DMS153 (cell line): ENCODE measurements around the gene BCAR3.
"Not testable (repeated sequence)": the region's sequence is repeated elsewhere in the genome, so short reads cannot be mapped to it uniquely, and the experiment has no call there.

ENCODE experiments used
- DNase-seq: peaks from one replicate; lab custom pipeline; 2025; lab: John Stamatoyannopoulos, UW

BCAR3 gene

DNA sequence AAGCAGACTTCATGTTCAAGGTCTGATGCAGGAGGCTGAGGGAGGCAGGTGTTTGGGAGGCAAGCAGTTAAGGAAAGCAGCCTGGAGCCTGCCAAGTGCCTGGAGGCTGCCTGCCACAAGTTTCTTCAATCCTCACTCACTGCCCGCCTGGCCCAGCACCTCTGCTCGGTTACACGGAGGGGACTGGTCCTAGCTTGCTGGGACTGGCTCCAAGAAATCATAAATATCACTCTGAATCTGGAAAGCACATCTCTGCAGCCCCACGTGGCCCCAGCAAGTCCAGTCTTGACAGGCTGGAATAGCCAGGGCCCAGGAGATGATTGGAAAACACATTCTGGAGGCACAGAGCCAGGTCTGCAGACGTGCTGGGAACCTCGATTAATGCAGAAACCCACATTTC lies 83.9 kb downstream of the BCAR3 start:
- no peak for DNase-seq

DNA sequence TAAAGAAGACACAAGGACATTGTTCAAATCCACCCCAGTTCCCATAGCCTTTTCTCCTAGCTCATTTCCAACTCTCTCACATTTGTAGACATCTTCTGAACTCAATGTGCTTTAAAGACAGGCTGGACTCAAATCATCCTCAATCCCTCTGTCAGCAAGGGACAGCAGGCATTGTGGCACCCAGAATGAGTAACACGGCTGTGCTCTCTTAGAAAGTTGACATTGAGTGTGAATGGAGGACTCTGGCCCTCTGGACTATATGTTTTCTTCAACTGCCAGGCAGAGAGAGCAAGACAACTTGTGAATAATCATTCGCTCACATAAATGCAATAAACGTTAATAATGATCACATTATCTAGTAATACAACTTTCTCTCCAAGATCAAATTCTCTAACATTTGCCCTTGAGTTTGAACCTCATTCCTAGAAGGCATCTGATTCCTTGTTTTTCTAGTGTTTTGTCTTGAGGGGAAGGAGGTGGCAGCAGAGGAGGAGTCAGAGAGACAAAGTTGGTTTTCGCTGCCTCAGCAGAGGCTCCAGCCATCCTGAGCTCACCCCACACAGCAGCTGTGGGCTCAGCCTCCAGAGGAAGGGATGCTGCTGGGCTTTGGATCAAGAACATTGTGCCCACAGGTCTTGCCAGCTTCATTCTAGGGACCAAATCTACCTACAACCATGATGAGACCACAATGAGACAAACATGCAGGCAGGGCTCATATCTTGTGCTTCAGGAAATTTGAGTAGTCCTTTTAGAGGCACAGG lies 85.1 kb downstream of the BCAR3 start:
- DNase-seq, result no peak

- no peak for DNase-seq
These were observed 85.9 kb downstream of the BCAR3 start for GRCh38 chr1:93595743-93596142.

GRCh38 chr1:93595266-93595665 lies 86.4 kb downstream of the BCAR3 start:
- DNase-seq, result no peak

DNA sequence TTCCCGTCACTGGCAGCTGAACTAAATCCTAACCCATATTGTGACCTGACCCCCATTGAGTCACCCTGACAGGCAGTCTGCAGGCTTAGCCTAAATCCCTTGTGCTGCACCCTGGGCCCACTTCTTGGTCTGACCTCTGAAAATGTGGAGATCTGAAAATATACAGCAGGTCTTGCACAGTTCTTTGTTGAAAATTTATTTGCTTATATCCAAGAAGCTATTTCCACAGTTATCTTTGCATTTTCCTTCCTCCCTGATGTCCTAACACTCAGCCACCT lies 87.1 kb downstream of the BCAR3 start:
- DNase-seq, result no peak

GRCh38 chr1:93593854-93594602 lies 87.6 kb downstream of the BCAR3 start:
- DNase-seq, result no peak

DNA sequence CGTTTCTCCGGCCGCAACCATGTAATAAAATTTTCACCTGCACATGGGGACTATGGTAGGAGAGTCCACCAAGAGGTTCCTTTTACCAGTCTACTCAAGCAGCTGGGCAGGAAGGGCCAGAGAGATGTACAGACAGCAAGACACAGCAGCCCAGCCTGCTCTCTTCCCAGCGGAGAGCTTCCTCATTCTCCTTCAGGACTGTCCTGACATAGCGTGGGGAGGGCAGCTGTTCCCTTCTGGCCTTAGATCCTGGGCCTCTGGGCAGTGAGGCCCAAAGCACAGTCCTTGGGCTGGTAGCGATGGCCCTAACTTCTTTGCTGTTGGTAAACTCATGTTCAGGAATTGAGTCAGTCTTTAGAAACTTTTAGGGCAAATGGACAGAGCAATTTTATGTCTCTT lies 89.1 kb downstream of the BCAR3 start:
- no peak for DNase-seq

DNA sequence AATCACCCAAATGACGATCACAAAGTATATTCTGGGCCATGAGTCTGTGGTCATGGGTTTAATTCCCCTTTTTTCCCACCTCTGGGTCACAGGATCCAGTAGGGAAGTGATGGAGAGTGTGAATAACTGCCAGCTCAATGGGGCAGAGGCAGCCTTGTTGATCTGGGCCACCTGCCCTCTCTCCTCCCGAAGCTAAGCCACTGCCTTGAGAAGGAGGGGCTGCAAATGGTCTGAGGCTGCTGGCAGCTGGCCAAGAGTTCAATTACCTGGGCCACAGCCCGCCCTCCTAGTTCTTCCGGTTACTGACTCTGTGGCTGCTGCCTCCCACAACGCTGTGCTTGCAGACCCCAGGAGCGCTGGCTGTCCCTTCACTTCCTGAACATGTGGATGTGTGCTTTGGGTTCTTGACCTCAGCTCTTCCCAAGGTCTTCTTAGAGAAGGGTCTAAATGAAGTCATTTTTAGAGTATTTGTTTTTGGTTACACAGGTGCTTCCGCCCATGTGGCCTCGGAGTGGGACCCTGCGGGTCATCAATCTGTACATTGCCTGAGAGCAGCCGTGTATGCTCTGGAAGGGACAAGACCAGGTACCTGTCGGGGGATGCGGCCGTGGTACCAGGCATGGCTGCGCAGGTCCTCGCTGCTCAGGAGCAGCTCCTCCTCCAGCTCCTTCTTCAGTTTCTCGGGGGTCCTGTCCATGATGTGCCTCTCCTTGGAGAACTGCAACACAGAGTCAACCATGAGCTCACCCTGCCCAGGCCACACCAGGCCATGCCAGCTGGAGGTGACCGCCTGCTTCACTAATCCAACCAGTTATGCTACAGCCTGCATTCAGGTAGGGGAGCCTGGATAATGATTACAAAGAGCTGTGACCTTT lies 89.7 kb downstream of the BCAR3 start:
- DNase-seq, result peak; percentile 95

DNA sequence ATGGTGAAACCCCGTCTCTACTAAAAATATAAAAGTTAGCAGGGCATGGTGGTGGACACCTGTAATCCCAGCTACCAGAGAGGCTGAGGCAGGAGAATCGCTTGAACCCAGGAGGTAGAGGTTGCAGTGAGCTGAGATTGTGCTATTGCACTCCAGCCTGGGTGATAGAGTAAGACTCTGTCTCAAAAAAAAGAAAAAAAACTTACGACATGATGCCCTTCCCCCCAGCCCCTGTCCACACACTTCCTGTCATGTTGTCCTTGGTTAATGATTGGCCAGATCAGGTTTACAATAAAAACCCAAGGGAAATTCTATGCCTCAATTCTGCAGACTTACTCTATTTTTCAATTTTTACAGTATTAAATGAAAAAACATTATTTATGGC lies 90.4 kb downstream of the BCAR3 start:
- DNase-seq, result not testable (repeated sequence)

- DNase-seq, result no peak
These were observed 92.7 kb downstream of the BCAR3 start for GRCh38 chr1:93588955-93589354.

GRCh38 chr1:93588206-93588605 lies 93.4 kb downstream of the BCAR3 start:
- no peak for DNase-seq

GRCh38 chr1:93587354-93587753 lies 94.3 kb downstream of the BCAR3 start:
- no peak for DNase-seq

- no peak for DNase-seq
These were observed 96.3 kb downstream of the BCAR3 start for GRCh38 chr1:93585059-93585966.

DNA sequence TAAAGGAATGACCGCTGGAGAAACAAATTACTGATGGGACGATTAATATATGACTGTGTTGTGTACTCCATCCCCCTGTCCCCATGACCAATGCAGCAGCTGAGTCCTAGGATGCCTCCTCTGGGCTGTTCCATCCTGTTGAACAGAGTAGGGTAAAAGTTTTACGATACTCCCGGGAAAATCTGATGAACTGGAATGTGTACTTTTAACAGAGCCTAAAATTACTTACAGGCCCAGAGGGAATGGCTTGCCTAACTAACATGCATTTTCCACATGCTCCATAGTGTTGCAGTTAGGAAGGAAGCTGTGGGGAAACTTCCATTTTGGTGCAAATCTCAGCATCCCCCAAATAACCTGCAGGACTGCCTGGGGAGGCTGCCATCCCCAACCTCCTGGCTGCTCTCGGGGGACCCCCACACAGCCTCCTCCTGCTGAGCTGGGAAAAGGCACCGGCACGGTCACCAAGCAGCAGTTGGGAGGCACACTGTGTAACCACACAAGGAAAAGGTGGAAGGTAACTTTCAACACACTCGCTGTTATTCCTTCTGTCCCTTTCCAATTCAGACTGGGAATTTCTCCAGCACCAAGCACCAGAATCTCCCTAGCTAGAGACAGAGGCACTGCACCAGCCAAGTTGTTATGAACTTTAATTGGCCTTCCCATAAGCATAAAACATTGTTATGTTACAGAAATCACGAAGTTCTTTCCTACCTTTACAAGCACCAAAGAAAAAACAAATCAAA lies 97.2 kb downstream of the BCAR3 start:
- no peak for DNase-seq

DNA sequence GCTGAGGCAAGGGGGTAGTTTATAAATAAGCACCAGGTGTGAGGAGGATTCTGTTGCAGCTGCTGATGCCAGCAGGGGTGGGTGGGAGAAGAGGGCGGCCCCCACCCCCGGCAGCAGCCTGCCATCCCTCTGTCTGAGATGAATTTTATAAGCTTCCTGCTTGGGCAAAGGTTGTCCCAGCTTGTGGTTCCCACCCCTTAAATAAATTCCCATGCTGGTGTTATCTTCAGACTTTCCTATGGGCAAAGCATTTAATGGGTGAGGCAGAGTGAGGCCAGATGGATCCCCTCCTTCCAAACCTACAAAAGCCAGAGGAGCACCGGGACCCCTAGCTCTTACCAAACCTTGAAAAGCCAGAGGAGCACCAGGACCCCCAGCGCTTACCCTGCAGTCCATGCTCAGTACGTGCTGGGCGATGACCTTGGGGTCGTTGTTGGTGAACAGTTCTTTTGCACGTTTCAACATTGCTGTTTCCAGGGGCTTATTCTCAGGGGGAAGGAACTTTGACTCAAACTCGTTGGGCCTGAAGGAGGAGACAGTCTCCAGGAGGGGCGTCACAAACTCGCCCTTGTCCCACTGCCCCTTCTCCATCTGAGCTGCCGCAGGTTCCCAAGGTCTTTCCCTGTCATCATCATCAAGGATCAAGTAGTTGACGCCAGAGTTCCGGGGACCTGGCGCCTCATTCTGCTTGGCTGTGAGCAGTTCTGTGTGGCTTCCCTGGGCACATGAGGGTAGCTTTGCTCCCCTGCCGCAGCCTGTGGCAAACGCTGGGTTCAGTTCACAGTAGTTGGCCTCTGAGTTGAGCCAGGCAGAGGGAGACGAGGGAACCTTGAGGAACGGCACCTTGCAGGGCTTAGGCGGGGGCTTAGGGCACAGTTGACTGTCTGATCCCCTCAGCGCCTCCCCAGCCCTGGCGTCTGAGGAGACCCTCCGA lies 99.5 kb downstream of the BCAR3 start:
- no peak for DNase-seq

DNA sequence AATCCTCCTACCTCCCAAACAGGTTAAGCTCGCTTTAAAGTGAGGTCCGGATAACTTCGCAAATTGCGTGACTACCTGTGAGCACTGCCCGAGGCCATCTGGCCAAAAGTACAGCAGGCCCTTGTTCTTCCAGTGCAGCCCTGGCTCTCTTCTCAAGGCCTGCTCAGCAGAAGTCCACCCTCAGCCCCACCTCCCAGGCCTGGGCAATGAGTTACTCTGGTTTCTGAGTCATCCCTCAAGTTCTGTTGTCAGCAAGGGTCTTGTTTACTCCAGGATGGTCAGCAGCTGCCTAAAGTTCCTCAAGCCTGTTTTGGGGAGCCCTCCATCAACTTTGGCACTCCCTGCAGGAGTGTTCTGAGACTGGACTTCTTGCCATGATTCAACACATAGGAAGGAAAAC lies 101.7 kb downstream of the BCAR3 start:
- DNase-seq, result no peak

DNA sequence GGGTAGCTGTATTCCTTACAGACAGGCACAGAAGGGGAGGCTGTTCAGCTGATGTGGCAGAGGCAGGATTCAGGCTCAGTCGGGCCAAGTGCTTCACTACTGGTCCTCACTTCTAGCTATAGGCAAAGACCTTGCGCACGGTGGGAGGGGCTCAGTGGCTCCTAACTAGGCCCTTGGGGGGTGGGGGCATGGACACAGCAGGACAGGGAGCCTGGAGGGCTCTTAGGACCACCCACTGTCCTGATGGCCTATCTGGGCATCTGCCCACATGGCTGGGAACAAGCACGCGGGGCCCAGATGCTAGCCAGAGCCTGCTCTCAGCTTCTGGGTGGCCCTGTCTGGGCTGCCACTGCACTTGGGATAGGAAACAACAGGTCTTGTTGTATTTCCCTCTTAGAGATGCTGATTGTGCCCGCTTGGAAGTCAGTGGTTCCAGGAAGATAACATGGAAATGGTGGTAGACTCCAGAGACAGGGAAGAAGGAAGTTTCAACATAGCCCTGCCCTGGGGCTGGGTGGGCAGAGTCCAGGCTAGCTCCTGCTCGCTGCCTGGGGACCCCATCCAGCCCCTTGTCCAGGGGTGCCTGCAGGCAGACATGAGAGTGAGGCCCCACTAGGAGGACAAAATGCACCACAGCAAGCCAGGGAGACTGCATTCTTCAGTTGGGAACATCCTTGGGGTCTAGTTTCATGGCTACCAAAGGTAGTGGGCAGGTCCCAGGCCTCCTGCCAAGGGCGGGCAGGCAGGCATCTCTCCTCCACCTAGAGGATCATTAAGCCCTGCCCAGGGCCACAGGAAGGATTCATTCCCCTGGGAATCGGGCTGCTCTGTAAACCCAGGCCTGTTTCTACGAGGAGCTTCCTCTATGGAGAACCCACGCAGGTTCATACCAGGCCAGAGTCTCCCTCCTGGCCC lies 102.5 kb downstream of the BCAR3 start:
- DNase-seq, result peak; percentile 17

- DNase-seq, result no peak
These were observed 103.2 kb downstream of the BCAR3 start for GRCh38 chr1:93578433-93578830.
